RWPE1 (cell line): ENCODE results near the gene CCDC83.

ENCODE experiments used
- CTCF ChIA-PET: fragments of 350-600 bp; sonication (Branson Sonifier 250); formaldehyde crosslinking; extraction: SDS; loops from one replicate; lab custom pipeline; 2021; lab: Yijun Ruan, JAX
- POLR2A ChIA-PET: fragments of 400-600 bp; formaldehyde crosslinking; extraction: SDS; loops from one replicate; lab custom pipeline; 2020; ENCODE audit warnings: antibody characterized with exemption; ENCODE audit not compliant: low non-redundant PET; lab: Yijun Ruan, JAX
- DNase-seq: peaks from one replicate; pipeline ENCODE4 v3.0.0; 2012; ENCODE audit warnings: low spot score
- H3K27ac ChIP-seq: fragments of 450-650 bp; 2 replicates; pipeline ENCODE4 v1.5.1; 2017
- CTCF ChIP-seq: fragments of 450-650 bp; conservative IDR thresholded peaks from 2 replicates; pipeline ENCODE4 v1.5.1; 2017; ENCODE audit warnings: low read depth, mild to moderate bottlenecking

Gene CCDC83

GRCh38 chr11:85939099-85940015, 84.2 kb downstream of the CCDC83 start:
- POLR2A ChIA-PET: no interaction called here
- TF ChIP-seq CTCF: no peak
- CTCF ChIA-PET: interaction anchor here (0.5 to 0.6 kb wide), 3 partner anchors 27 to 53 kb away, joined by 3 read pairs; no protein-coding TSS in a partner anchor
- no peak for DNase-seq
- no peak overlapping the region for H3K27ac ChIP-seq

DNA sequence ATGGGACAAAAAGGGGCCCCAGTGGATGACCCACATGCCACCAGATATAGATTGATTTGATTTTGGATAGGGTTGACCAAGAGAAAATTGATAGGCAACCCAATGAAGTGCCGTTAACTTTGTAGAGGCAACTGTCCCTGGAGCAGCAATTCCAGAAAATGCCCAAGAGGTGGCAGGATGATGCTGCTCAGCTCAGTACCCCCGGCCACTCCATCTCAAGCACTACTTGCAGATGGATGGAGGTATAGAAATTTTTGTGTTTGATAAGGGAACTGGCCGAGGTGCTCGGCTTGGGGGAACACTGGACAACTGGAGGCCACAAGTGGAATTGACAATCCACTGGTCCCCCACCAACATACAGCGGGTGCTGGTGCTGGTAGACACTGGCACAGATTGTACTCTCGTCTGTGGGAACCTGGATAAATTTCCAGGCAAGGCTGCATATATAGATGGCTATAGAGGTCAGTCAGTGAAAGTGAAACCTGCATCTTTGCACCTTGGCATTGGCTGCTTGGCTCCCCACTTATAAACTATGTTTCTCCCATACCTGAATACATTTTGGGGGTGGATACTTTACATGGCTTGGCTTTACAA, 86.3 kb downstream of the CCDC83 start:
- TF ChIP-seq CTCF: no peak; the same call in 1 of the 2 replicates
- POLR2A ChIA-PET: no interaction called here
- DNase-seq: peak; percentile 39
- CTCF ChIA-PET: no interaction called here
- H3K27ac ChIP-seq: no peak overlapping the region

DNA sequence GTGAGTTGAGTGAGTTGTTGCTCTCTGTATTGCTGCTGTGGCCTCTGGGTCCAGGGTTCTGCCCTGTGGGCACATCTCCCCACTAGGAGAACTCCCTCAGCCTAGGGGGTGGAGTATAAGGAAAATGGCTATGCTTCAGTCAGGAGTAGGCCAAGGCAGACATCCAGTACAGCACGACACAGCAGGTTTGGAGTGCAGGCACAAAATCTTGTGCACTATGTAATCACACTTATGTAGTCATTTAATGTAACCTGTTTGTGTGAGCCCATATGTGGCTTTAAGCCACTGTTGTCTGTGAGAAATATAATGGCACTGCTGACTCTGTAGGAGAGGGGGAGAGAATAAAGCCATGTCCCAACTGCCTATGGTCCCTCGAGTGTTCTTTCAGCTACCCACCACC, 90.1 kb downstream of the CCDC83 start:
- ChIA-PET CTCF (no interaction called here), POLR2A (no interaction called here)
- TF ChIP-seq CTCF: no peak
- DNase-seq: no peak
- H3K27ac ChIP-seq: no peak overlapping the region

GRCh38 chr11:85945788-85946187, 90.6 kb downstream of the CCDC83 start:
- ChIA-PET CTCF (no interaction called here), POLR2A (no interaction called here)
- TF ChIP-seq CTCF: no peak
- no peak for DNase-seq
- no peak overlapping the region for H3K27ac ChIP-seq

GRCh38 chr11:85946221-85946620, 91.0 kb downstream of the CCDC83 start:
- CTCF ChIA-PET: no interaction called here
- POLR2A ChIA-PET: no interaction called here
- TF ChIP-seq CTCF: no peak
- no peak for DNase-seq
- no peak overlapping the region for H3K27ac ChIP-seq

- ChIA-PET POLR2A (no interaction called here), CTCF (no interaction called here)
- peak; percentile 42 for DNase-seq
- TF ChIP-seq CTCF: no peak
- H3K27ac ChIP-seq: no peak overlapping the region
Observed at GRCh38 chr11:85947431-85948272, 92.5 kb downstream of the CCDC83 start.
